GM18861 (cell line): ENCODE results near the gene CCDC187.
"Not testable (repeated sequence)": the region's sequence is repeated elsewhere in the genome, so short reads cannot be mapped to it uniquely, and the experiment has no call there.

ENCODE experiments used
- ATAC-seq: cut with Tn5 transposase; IDR thresholded peaks from one replicate; pipeline ENCODE4 v1.9.1; 2021; ENCODE audit not compliant: unreplicated experiment

Gene CCDC187

DNA sequence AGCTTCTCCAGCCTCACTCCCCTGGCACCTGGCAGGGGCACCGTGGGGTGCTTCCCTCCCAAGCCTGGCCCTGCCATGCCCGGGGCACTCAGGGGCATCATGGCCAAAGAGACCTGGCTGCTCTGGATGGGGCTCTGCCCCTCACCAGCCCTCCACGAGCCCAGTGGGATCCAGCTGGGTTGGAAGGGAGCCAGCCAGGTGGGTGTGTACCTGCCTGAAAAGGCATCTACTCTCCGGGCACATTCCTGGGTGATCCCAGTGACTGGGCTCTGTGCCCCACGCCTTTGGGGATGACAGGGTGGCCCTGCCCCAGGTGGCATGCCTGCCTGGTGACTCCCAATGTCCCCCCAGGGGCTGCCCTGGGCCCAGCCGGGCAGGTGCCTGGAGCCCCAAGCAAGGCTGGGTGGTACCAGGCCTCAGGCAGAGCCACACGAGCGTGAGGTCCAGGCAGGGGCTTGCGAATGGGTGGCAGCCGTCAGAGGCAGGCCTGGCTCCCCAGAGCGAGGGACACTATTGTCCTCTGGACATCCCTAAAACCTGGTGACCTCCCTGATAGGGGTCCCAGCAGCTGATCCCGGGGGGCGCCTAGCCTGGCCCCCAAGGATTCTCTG lies 24.2 kb upstream of the CCDC187 start:
- ATAC-seq, result no peak

DNA sequence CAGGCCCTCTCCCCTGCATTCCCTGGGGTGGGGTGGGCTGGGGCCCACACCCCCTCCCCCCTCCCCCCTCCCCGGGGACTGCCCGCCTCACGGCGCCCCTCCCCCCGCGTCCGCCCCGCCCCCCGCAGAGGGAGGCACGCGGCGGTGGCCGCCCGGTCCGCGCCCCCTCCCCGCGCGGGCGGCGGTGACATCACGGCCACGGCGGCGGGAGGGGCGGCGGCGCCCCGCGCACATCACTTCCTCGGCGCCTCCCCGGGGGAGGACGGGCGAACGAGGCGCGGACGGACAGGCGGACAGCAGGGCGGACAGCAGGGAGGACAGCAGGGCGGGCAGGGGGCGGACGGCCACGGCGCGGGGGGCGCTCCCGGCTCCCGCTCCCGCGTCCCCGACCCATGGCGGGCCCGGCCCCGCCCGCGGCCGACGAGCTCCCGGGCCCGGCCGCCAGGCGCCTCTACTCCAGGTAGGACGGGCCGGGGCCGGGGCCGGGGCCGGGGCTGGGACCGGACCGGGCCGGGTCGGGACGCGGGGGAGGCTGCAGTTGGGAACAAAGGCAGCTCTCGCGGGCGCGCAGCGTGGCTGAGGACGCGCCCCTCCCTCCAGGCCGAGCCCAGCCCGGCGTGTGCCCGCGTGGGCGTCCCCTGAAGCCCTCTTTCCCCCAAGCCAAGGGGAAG lies 23.5 kb upstream of the CCDC187 start, which contains the start of gene GPSM1:
GPSM1 (plus strand) TSS at position 236 of the 671 bp plus-strand sequence; CDS start at position 393, 157 bp downstream.
- no peak for ATAC-seq

DNA sequence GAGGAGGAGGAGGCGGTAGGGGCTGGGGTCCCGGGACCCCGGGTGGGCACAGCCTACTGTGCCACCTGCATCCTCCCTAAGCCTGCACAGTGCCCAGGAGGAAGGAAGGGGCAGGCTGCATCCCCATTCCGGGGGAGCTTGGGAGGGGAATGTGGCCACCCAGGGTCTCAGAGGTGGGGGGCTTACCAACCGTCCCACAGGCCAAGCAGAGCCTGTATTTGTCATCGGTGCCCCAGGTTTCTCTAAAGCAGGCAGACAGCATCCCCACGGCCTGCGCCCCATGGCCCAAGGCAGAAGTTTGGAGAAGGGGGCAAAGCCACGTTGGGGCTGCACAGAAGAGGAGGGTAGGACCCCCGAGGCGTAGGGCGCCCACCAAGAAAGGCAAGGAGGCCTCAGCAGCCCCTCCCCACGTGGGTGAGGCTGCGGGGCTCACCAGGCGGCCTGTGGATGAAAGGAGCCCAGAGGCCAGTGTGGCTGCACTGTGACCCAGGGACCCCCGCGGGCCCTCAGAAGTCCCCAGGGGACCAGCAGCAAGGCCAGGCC lies 22.9 kb upstream of the CCDC187 start:
- no peak for ATAC-seq

DNA sequence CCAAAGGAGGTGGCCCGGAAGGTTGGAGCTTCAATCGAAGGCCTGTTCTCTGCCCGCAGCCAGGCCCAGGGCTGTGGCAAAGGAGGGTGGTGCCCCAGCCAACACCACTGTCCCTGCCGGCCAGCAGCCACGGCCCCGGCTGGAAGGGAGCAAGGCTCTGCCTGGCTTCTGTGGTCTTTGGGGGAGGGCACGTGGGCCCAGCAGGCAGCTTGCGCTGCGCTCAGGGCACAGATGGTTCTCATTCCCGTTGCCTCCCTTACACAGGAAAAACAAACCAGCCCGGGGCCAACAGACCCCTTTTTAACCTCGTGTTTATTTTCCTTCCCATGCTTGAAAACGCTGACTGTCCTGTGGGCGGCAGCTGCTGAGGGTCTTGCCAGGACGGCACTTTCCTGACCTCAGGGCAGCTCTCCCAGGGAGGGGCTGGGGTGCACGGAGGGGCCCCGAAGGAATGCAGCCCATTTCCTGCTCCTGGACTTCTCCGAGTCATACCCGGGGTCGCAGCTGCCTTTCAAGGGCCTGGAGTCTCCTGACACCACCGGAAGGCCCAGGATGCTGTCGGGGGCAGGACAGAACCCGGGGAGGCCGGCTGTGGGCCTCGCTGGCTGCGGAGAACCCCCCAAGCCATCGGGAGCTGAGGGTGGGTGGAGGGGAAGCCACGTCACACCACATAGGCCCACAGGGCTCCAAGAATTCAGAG lies 22.3 kb upstream of the CCDC187 start:
- no peak for ATAC-seq

DNA sequence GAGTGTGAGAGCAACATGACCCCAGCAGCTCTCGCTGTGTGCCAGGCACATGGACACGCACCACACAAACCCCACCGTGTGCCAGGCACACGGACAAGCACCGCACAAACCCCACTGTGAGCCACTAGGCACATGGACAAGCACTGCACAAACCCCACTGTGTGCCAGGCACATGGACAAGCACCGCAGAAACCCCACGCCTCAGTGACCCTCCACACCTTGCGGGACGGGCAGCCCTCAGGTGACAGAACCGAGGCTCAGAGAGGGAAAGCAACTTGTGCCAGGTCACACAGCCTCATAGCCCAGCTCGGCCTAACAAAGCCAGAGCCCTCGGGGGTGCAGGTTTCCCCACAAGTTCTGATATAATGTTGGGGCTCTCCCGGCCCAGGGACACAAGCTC lies 21.5 kb upstream of the CCDC187 start:
- ATAC-seq, result no peak

DNA sequence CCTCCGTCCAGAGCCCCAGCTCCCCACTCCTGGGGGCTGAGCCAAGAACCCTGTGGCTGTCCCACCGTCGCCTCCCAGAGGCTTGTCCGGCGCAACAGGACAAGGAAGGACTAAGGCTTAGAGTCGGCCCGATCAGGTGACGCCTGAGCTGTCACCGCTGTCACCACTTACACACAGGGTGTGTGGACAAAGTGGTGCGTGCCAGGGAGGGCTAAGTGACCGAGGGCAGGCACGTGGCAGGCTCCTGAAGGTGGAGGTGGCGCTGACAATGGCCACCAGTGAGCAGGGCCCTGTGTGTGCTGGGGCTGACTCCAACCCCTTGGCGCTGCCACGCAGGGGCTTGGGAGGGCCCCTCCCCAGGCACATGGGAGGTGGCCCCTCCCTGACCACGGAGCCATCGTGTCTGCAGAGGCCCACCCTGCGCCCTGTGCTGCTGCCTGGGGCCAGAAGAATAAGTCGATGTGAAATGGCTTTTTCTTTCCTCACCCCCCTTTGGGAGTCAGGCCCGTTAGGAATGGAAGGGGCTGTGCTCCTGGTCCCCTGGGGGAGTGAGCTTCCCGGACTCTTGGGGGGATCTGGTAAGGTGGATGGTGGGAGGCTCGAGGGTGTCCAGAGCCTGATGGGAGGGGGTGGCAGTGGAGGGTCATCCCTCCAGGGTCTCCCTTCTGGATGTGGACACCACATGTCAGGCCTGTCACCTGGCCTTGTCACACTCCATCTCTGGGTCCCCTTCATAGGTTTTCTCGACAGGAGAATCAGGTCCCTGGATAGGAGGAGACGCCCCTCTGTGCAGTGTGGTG lies 20.8 kb upstream of the CCDC187 start:
- ATAC-seq, result no peak

DNA sequence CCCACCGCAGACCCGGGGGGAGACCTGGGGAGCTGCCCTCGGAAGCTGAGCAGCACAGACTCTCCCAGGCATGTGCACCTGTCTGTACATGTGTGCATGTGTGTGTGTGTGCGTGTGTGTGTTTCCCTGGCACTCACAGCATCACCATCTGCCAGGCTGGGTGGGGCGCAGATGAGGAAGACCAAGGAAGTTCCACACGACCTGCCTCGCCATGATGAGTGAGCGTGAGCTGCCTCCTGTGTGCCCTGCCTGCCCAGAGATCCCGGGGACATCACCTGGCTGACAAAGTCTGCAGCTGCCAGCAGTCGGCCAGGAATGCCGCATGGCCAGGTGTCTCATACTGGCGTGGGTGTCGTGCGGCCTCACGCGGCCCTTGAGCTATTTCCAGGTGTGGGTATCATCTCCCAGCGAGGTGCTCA lies 19.5 kb upstream of the CCDC187 start:
- ATAC-seq, result no peak

DNA sequence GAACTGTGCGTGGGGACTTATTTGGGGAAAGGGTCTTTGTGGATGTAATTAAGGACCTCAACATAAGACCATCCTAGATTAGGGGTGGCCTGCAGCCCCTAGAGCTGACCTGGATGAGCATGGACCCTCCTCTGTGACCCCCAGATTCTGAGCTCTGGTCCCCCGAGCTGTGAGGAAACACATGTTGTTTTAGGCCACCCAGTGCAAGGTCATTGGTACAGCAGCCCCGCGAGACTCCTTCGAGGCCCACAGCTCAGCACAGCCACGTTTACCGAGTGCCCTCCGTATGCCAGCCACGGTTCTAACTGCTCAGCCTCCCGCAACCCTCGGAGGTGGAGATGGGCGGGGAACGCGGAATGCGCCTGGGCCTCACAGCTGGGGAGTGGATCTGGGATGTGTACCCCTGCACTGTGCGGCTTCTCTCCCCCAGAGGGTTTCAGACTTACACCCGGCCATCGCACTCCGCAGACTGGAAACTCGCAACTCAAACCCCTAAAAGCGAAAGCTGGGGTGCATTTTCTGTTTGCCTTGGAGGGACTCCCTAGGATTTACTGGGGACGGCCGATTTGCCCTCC lies 18.9 kb upstream of the CCDC187 start:
- ATAC-seq, result no peak

DNA sequence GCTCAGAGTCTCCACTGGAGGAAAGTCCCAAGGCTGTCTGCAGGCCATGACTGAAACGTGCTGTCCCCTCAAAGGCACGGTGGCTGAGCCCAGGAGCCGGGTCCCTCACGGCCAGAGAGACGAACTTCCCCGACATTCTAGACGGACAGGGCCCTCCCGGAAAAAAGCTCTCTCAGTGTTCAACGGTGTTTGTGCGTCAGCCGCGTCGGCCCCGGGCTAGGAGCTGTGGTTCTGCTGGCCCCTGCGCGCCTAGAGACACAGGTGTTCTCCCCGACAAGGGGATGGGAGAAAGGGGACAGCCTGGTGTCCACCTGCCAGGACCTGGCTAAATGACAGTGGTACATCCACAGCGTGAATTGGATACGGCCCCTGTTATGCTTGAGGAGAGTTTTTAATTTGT lies 17.7 kb upstream of the CCDC187 start:
- no peak for ATAC-seq

DNA sequence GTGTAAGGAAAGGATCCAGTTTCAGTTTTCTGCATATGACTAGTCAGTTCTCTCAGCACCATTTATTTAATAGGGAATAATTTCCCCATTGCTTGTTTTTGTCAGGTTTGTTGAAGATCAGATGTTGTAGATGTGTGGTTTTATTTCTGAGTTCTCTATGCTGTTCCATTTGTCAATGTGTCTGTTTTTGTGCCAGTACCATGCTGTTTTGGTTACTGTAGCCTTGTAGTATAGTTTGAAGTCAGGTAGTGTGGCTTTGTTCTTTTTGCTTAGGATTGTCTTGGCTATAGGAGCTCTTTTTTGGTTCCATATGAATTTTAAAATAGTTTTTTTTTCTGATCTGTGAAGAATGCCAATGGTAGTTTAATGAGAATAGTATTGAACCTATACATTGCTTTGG lies 17.1 kb upstream of the CCDC187 start:
- ATAC-seq, result not testable (repeated sequence)

DNA sequence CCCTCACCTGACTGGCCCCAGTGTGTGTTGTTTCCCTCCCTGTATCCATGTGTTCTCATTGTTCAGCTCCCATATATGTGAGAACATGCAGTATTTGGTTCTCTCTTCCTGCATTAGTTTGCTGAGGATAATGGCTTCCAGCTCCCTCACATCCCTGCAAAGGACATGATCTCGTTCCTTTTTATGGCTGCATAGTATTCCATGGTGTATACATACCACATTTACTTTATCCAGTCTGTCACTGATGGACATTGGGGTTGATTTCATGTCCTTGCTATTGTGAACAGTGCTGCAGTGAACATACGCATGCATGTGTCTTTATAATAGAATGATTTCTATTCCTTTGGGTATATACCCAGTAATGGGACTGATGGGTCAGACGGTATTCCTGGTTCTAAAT lies 16.1 kb upstream of the CCDC187 start:
- not testable (repeated sequence) for ATAC-seq

DNA sequence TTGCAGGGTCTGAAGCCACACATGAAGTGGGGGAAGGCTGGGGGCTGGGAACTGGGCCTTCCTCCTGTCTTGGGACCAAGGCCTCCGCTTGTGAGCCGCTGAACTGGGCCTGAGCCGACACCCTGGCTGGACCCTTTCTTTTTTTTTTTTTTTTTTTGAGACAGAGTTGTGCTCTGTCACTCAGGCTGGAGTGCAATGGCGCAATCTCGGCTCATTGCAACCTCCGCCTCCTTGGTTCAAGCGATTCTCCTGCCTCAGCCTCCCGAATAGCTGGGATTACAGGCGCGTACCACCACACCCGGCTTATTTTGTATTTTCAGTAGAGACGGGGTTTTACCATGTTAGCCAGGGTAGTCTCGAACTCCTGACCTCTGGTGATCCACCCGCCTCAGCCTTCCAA lies 15.3 kb upstream of the CCDC187 start:
- ATAC-seq, result not testable (repeated sequence)

DNA sequence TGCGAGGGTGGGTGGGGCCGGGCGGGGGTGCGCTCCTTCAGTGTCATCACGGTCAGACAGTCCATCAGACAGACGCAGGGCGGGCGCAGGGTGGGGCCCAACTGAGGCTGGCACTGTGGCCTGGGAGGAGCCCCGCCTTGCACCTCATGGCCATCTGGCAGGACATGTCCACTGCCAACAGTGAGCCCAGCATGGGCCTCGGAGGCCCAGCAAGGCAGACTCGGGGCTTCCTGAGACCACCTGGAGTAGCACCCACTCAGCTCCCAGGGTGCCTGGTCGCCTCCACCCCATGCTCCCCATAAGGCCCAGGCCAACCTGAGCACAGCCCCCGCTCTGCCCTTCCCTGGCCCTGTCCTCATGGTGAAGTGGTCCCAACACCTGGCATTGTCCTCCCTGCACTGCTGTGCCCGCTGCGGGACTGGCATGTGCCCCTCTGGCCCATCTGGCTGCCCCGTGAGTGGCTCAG lies 14.9 kb upstream of the CCDC187 start:
- no peak for ATAC-seq

DNA sequence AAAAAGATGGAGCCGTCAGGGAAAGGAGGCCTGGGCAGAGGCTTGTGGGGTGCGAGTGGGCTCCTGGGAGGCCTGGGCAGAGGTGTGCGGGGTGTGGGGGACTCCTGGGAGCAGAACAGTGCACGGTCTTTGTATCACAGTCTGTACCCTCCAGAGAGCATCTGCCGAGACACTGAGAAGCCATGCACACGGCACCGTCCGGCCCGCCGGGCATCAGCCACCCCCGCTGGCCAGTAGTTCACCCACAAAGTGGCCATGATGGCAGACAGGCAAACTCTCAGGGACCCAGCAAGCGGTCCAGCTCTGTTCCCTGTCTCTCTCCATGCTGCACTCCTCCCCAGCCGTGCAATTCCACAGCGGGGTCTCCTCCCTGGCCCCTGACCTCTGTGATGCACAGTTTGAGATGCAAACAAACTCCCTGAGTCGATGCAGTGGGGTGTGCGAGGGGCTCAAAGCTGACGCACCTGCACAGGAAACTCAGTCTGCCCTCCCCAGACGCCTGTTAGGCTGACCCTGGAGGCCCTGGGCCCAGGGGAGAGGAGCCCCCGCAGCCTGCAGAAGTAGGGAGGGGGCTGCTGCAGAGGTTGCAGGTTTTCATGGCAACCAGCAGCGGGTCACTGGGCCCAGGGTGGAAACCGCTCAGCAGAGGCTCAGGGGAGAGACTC lies 14.3 kb upstream of the CCDC187 start:
- ATAC-seq, result no peak

DNA sequence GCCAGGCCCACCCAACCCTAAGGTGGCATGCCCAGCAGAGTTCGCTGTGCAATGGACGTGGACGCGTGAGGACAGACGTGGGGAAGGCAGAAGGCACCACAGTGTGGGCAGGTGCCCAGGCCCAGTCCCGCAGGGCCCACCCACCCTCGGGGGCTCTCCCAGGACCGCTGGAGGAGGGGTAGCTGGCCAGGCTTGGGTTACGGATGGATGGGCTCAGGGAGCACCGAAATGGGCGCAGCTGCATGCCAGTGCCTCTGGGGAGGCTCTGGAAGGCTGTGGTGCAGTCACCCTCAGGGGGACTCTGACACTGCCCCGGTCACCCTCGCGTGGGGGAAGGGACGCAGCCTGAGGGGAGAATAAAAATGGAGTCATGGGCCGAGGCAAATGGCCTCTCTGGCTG lies 13.8 kb upstream of the CCDC187 start:
- no peak for ATAC-seq

DNA sequence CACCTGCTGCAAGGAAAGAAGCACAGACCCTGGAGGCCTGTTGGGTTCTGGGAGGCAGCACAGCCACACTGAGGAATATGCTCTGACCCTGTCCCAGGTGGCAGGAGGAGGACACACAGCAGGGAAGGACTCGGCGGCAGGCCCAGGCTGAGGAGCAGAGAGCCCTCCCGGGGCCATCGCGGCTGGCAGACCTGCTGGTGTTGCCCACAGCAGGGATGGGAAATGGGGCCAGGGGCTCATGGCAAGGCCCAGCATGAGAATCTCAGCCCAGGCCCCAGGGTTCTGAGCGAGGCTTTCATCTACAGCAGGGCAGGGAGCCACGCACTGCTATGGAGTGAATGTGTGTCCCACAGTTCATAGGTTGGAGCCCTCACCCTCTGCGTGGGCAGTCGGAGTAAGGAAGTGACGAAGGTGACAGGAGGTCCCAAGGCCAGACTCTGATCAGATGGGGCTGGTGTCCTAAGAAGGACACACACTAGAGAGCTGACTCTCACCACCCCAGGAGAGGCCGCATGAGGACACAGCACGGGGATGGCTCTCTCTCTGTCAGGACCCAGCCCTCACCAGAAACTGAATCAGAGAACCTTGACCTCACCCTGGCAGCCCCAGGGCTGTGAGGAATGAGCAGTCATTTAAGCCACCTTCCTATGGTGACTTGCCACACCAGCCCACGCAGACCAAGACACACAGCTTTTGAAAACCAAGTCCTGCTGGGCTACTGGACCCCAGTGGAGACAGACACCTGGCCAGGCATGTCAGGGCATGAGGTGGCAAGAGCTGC lies 13.2 kb upstream of the CCDC187 start:
- ATAC-seq, result no peak

DNA sequence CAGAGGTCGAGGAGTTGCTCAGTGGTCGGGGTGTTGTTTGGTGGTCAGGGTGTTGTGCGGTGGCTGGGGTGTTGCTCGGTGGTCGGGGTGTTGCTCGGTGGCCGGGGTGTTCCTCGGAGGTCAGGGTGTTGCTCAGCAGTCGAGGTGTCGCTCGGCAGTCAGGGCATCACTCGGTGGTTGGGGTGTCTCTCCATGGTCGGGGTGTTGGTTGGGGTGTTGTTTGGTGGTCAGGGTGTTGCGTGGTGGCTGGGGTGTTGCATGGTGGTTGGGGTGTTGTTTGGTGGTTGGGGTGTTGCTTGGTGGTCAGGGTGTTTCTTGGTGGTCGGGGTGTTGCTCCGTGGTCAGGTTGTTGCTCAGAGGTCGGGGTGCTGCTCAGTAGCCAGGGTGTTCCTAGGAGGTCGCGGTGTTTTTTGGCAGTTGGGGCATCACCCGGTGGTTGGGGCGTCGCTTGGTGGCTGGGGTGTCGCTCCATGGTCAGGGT lies 12.4 kb upstream of the CCDC187 start:
- ATAC-seq, result no peak

DNA sequence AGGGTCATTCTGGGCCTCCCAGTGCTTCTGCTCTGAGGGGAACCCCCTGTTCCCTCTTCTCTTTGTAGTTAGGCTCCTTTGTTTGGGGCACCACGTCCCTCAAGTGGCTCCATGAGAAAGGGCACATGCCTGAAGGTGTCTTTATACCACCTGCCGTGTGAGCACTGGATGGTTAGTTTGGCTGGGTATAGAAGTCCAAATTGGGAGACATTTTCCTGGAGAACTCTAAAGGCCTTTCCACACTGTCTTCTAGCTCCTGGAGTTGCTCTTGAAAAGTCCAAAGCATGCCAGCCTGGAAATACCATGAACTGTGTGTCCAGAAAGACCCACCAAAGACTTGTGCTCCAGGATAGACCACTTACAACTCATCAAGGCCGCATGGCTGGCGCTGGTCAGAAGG lies 11.1 kb upstream of the CCDC187 start:
- ATAC-seq, result no peak

DNA sequence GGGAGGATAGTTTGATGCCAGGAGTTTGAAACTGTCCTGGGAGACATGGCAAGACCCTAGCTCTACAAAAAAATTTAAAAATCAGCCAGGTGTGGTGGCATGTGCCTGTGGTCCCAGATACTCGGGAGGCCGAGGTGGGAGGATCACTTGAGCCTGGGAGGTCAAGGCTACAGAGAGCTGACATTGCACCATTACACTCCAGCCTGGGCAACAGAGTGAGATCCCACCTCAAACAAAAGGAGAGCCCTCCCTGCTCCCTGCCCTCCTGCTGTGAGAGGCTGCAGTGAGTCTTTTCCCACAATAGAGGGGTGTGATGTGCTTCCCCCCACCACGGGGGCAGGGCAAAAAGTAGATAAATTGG lies 10.1 kb upstream of the CCDC187 start:
- no peak for ATAC-seq
